ENCODE measurements around the gene FAM47E. TPM values are rescaled to one million over a fixed set of nuclear protein-coding genes. Genes with fewer than 3 reads are reported as not detected.

FAM47E gene
- total RNA-seq, 1 donor from 2014 or later: 0.26 TPM

DNA sequence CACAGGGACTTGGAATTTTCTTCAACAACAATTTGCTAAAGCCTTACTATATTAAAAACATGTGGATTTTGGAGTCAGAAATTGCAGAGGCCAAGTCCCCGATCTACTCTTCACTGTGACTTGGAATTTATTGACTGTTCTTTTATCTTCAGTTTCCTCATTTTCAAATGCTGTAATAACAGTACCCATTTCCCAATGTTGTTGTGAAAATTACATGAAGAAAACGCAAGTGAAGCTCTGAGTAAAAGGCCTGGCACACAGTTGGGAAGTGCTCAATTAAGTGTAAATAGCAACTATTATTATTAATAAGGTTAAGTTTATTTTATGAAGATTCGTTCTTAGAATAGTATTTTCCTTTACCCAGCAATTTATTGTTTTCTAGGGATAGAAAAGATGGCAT is 70.7 kb downstream of the FAM47E start:
- no peaks in the 10 kb centered on the region for H3K36me3 ChIP-seq (ENCODE audit: control insufficient read depth, insufficient read depth, low read length)
- no peak for FAIRE-seq
- H3K27me3 ChIP-seq (ENCODE audit: control insufficient read depth, insufficient read depth, low read length): no peaks in the 10 kb centered on the region
- no peak for DNase-seq (ENCODE audit: low read depth)
- H3K4me3 ChIP-seq (ENCODE audit: low read depth, low read length): no peak overlapping the region
- TF ChIP-seq, protein P1, sequence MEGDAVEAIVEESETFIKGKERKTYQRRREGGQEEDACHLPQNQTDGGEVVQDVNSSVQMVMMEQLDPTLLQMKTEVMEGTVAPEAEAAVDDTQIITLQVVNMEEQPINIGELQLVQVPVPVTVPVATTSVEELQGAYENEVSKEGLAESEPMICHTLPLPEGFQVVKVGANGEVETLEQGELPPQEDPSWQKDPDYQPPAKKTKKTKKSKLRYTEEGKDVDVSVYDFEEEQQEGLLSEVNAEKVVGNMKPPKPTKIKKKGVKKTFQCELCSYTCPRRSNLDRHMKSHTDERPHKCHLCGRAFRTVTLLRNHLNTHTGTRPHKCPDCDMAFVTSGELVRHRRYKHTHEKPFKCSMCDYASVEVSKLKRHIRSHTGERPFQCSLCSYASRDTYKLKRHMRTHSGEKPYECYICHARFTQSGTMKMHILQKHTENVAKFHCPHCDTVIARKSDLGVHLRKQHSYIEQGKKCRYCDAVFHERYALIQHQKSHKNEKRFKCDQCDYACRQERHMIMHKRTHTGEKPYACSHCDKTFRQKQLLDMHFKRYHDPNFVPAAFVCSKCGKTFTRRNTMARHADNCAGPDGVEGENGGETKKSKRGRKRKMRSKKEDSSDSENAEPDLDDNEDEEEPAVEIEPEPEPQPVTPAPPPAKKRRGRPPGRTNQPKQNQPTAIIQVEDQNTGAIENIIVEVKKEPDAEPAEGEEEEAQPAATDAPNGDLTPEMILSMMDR (IDR thresholded peaks at IDR 0.05; ENCODE audit: insufficient read depth, low read length, severe bottlenecking): no peak

DNA sequence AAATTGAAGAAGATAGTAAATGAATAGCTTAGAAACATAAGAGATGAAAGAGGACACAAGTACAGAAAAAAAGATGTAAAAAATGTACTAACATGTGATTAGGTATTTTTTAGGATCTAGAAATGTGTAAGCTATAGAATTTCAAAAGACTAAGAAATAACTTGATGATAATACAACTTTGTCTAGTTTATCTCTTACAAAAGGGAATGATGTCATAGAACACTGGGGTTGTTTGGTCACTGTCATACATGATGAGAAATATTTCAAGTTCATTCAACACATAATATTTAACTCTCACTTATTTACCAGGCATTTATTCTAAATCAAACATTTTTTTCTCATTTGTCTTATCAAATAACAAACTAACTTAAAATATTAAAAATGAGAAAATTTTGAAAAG is 73.6 kb downstream of the FAM47E start:
- H3K36me3 ChIP-seq (ENCODE audit: control insufficient read depth, insufficient read depth, low read length): no peaks in the 10 kb centered on the region
- H3K4me3 ChIP-seq (ENCODE audit: low read depth, low read length): no peak overlapping the region
- TF ChIP-seq, protein P1 (IDR thresholded peaks at IDR 0.05; ENCODE audit: insufficient read depth, low read length, severe bottlenecking): no peak
- no peak for DNase-seq (ENCODE audit: low read depth)
- no peaks in the 10 kb centered on the region for H3K27me3 ChIP-seq (ENCODE audit: control insufficient read depth, insufficient read depth, low read length)
- FAIRE-seq: no peak

DNA sequence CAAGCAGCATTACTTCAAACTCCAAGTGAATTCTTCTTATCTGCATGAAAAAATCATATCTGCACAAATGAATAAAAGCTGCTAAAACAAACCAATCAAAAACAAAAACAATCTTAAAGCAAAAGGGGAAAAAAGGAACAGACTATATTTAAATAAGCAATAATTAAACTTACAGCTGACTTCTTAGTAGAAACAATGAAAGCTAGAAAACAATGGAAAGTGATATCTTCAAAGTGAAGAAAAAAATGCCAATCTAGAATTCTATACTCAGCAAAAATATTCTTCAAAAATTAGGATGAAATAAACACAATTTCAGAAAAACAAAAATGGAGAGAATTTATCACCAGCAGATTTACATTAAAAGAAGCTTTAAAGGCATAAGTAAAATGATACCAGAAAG is 75.0 kb downstream of the FAM47E start:
- Histone ChIP-seq H3K4me3 (ENCODE audit: low read depth, low read length) (no peak overlapping the region), H3K36me3 (ENCODE audit: control insufficient read depth, insufficient read depth, low read length) (no peaks in the 10 kb centered on the region), H3K27me3 (ENCODE audit: control insufficient read depth, insufficient read depth, low read length) (peaks cover 2% of the 10 kb centered on the region)
- TF ChIP-seq, protein P1 (IDR thresholded peaks at IDR 0.05; ENCODE audit: insufficient read depth, low read length, severe bottlenecking): no peak
- FAIRE-seq (no peak), DNase-seq (ENCODE audit: low read depth) (no peak)

Other genes starting within 250 kb of the FAM47E start
- gene CXCL9, start 244.2 kb upstream of the FAM47E start, total RNA-seq: not detected in 2 replicates
- gene CXCL10, start 228.2 kb upstream of the FAM47E start, total RNA-seq: 0.13 TPM in 1 of 2 replicates, not detected in the other
- gene CXCL11, start 215.7 kb upstream of the FAM47E start, total RNA-seq: not detected in 2 replicates
- under 0.01 TPM in 1 of 2 replicates, not detected in the other for gene ART3, start 177.0 kb upstream of the FAM47E start, total RNA-seq
- gene NUP54, start 103.3 kb upstream of the FAM47E start, total RNA-seq: 33.9 and 62.4 TPM in 2 replicates
- gene SCARB2, start 37.9 kb upstream of the FAM47E start, total RNA-seq: 173 and 199 TPM in 2 replicates
- gene STBD1, start 55.0 kb downstream of the FAM47E start, total RNA-seq: 9.5 and 10.0 TPM in 2 replicates
- gene CCDC158, start 169.4 kb downstream of the FAM47E start, total RNA-seq: under 0.01 and 0.13 TPM in 2 replicates
- gene SHROOM3, start 183.5 kb downstream of the FAM47E start, total RNA-seq: 6.3 and 8.6 TPM in 2 replicates